Thoracic aorta (tissue), 2 donors: Measurements from ENCODE around the gene UNC5A. TPM values are rescaled to one million over a fixed set of nuclear protein-coding genes. Genes with fewer than 3 reads are reported as not detected.

Source experiments
- ATAC-seq: fragments of 150-250 bp; one replicate; pipeline ENCODE4 v1.8.0; 2017; ENCODE audit warnings: low read depth; ENCODE audit not compliant: insufficient number of reproducible peaks, low FRiP score
- DNase-seq: peaks from one replicate; pipeline ENCODE4 v3.0.0-alpha.2; 2020; ENCODE audit warnings: low spot score
- H3K27ac ChIP-seq, 2 donors: fragments of 200-600 bp; sonication (generic); 1 replicate in 1 of 2; 2 replicates in 1 of 2; pipeline ENCODE4 v1.5.1; 2016; ENCODE audit warnings: mild to moderate bottlenecking in 2 of 2, moderate library complexity in 2 of 2
- H3K27me3 ChIP-seq: fragments of 200-600 bp; sonication (generic); replicated peaks from 2 replicates; pipeline ENCODE4 v1.6.0; 2016; ENCODE audit warnings: mild to moderate bottlenecking; ENCODE audit not compliant: insufficient read depth
- H3K36me3 ChIP-seq: fragments of 200-600 bp; sonication (generic); one replicate; pipeline ENCODE4 v1.5.1; 2016
- H3K4me1 ChIP-seq, 2 donors: fragments of 200-600 bp; sonication (generic); 1 replicate in 1 of 2; 2 replicates in 1 of 2; pipeline versions ENCODE4 v1.5.1 to v1.6.0; 2016; ENCODE audit warnings: low read depth in 2 of 2, mild to moderate bottlenecking in 1 of 2; ENCODE audit not compliant: control insufficient read depth in 1 of 2
- H3K4me3 ChIP-seq: fragments of 200-600 bp; sonication (generic); 2 replicates; pipeline ENCODE4 v1.5.1; 2016; ENCODE audit warnings: mild to moderate bottlenecking
- H3K9me3 ChIP-seq: fragments of 200-600 bp; sonication (generic); 2 replicates; pipeline ENCODE4 v1.5.1; 2016
- total RNA-seq, 2 donors: library from RNA; depleted of rRNA; stranded (reverse); fragments of >200 nt; gene quantifications; one replicate each; pipeline versions ENCODE4 v1.1.0 to v1.2.3, GENCODE V29; 2016
- TF ChIP-seq, protein P1 (sequence below): fragments of 200-600 bp; sonication (generic); IDR thresholded peaks from one replicate; pipeline ENCODE4 v1.5.1; 2019; ENCODE audit warnings: antibody characterized with exemption

The UNC5A gene
- total RNA-seq, 2 donors from 2014 or later: not detected

DNA sequence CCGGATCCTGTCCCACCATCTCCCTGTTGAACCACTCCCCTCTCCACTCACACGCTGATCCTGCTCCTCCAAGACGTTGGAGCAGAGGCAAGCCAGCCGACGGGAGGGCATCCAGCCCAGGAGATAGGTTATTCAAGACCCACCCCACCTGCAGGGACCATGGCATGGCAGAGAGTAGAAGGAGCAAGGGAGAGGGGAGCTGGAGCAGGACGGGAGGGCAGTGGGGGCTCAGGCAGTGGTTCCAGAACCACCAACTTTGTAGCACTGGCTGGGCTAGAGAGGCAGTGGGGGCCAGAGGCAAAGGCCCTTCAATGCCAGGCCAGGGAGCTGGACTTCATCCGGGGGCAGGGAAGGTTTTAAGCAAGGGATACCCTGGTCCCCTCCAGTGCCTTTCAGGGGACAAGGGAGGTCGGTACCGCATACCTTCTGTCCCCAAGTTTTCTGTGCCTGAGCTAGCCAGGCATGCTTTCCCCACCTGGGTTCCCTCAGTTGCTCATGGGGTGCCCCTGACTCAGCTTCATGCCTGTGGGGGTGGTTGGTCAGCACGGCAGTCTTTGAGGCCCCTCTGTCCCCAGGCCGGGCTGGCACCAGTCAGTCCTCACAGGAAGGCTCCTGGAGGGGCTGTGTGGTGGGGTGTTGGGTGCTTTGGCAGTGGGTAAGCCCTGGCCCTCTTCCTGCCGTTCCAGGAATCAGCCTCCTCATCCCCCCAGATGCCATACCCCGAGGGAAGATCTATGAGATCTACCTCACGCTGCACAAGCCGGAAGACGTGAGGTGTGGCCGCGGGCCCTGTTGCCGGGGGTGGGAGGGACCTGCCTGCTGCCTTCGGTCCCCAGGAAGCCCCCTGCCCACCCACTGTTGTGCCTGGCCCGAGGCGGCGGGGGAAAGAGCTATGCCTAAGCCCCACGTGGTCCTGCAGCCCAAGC lies 66.4 kb downstream of the UNC5A start:
- Histone ChIP-seq H3K36me3 (no peaks in the 10 kb centered on the region), H3K4me3 (no peak overlapping the region), H3K27ac (no peak overlapping the region), H3K27me3 (no peaks in the 10 kb centered on the region), H3K9me3 (no peaks in the 10 kb centered on the region), H3K4me1 (no peaks in the 10 kb centered on the region)
- no peak for DNase-seq
- TF ChIP-seq, protein P1, sequence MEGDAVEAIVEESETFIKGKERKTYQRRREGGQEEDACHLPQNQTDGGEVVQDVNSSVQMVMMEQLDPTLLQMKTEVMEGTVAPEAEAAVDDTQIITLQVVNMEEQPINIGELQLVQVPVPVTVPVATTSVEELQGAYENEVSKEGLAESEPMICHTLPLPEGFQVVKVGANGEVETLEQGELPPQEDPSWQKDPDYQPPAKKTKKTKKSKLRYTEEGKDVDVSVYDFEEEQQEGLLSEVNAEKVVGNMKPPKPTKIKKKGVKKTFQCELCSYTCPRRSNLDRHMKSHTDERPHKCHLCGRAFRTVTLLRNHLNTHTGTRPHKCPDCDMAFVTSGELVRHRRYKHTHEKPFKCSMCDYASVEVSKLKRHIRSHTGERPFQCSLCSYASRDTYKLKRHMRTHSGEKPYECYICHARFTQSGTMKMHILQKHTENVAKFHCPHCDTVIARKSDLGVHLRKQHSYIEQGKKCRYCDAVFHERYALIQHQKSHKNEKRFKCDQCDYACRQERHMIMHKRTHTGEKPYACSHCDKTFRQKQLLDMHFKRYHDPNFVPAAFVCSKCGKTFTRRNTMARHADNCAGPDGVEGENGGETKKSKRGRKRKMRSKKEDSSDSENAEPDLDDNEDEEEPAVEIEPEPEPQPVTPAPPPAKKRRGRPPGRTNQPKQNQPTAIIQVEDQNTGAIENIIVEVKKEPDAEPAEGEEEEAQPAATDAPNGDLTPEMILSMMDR: no peak
- no peak for ATAC-seq

DNA sequence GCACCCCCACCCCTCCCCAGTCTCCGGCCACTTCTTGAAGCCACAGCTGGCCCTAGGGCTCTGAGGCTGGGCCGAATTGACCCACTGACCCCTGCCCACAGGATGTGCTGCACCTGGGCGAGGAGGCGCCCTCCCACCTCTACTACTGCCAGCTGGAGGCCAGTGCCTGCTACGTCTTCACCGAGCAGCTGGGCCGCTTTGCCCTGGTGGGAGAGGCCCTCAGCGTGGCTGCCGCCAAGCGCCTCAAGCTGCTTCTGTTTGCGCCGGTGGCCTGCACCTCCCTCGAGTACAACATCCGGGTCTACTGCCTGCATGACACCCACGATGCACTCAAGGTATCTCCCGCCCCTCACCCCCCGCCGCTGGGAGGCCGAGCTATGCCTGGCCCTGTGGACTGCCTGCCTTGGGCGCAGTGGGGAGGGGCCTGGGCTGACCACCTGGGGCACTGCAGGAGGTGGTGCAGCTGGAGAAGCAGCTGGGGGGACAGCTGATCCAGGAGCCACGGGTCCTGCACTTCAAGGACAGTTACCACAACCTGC lies 67.5 kb downstream of the UNC5A start:
- ATAC-seq (no peak), DNase-seq (no peak)
- TF ChIP-seq, protein P1: no peak

DNA sequence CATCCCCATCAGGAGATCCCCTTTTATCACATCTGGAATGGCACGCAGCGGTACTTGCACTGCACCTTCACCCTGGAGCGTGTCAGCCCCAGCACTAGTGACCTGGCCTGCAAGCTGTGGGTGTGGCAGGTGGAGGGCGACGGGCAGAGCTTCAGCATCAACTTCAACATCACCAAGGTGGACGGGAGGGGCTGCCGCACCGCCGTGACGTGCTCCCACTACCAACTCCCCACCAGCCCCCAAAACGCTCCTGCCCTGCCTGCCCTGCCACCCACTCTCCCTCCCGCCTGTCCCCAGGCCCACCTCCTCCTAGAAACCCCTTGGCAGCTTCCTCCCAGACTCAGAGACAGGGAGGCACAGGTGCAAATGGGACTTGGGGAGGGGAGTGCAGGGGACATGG lies 68.1 kb downstream of the UNC5A start:
- Histone ChIP-seq H3K9me3 (no peaks in the 10 kb centered on the region), H3K4me1 (no peaks in the 10 kb centered on the region), H3K27me3 (no peaks in the 10 kb centered on the region), H3K36me3 (no peaks in the 10 kb centered on the region), H3K27ac (no peak overlapping the region), H3K4me3 (no peak overlapping the region)
- ATAC-seq: no peak
- no peak for DNase-seq
- TF ChIP-seq, protein P1: no peak

More for the DNA sequence above, 67.5 kb downstream of the UNC5A start:
- H3K4me1 ChIP-seq: no peaks in the 10 kb centered on the region
- H3K36me3 ChIP-seq: no peaks in the 10 kb centered on the region
- no peak overlapping the region for H3K27ac ChIP-seq
- H3K9me3 ChIP-seq: no peaks in the 10 kb centered on the region
- no peaks in the 10 kb centered on the region for H3K27me3 ChIP-seq
- no peak overlapping the region for H3K4me3 ChIP-seq

DNA sequence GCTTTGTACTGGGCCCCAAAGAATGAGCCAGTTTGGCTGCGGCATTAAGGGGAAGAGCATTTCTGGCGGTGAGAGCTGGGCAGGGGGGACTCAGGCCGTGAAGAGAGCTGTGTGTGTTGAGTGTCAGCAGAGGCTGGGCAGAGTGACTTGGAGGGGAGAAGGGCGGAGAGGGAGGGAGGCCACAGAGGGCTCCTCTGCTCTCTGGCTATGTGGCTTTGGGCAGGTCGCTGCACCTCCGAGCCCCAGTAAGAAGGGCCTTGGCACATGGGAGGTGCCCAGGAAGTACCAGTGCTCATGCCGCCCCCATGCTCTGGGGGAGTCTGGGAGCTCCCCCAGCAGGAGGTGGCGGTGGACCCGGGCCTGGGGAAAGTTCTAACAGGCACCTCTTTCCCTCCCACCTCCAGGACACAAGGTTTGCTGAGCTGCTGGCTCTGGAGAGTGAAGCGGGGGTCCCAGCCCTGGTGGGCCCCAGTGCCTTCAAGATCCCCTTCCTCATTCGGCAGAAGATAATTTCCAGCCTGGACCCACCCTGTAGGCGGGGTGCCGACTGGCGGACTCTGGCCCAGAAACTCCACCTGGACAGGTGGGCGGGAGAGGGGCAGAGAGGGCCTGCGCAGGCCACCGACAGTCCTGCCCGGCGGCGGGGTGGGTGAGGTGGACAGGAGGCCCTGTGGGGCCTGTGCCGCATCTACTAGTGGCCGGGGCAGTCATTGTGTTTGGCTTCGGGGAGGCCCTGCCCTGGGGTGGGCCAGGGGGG lies 68.7 kb downstream of the UNC5A start:
- ATAC-seq (no peak), DNase-seq (no peak)
- no peaks in the 10 kb centered on the region for H3K9me3 ChIP-seq
- no peak overlapping the region for H3K27ac ChIP-seq
- H3K27me3 ChIP-seq: no peaks in the 10 kb centered on the region
- no peak overlapping the region for H3K4me3 ChIP-seq
- no peaks in the 10 kb centered on the region for H3K4me1 ChIP-seq
- H3K36me3 ChIP-seq: no peaks in the 10 kb centered on the region
- TF ChIP-seq, protein P1: no peak
